ENCODE measurements around the gene PRDM16. TPM values are rescaled to one million over a fixed set of nuclear protein-coding genes. Genes with fewer than 3 reads are reported as not detected.

Gene PRDM16
- total and polyA plus RNA-seq, 2 of the 4 experiments (the other 2 are of a cell fraction) = 0.02 TPM; not detected in 1

DNA sequence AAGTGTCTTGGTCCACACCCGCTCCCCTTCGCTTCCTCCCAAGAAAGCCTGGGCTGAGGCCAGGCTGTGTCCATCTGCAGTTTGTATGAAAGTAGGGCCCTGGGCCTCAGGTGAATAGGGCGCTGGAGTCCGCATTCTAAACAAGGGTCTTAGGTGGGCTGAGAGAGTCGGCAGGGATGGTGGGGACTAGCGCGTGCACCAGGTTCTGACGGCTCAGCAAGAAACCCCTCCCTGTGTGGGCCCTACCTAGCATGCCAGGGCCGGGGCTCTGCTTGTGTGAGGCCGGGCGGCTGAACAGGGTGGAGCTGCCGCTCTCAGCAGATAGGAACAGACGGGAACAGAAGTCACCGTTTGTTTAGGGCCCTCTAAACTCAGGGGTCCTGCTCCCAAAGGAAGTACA is 46.0 kb upstream of the PRDM16 start:
- Histone ChIP-seq H3K56ac (ENCODE audit: extremely low read depth, insufficient read depth, low read length) (no peak overlapping the region), H3K23ac (ENCODE audit: low read depth, low read length) (no peak overlapping the region), H3K18ac (ENCODE audit: low read depth, low read length) (no peak overlapping the region), H4K5ac (ENCODE audit: low read depth, low read length) (no peak overlapping the region), H2AK9ac (replicated peaks; ENCODE audit: low read depth, low read length, poor library complexity) (no peak overlapping the region), H3K9me1 (ENCODE audit: insufficient read depth, low read length) (no peaks in the 10 kb centered on the region), H3K4ac (ENCODE audit: low read depth, low read length) (no peak overlapping the region), H2AFZ (replicated peaks; ENCODE audit: low read length, poor library complexity) (no peak overlapping the region), H3K4me1 (ENCODE audit: control insufficient read depth, insufficient read depth, low read length) (no peaks in the 10 kb centered on the region), H4K20me1 (ENCODE audit: insufficient read depth, low read length) (no peaks in the 10 kb centered on the region), H3K9me3 (ENCODE audit: control insufficient read depth, insufficient read depth, low read length) (peaks cover 61% of the 10 kb centered on the region), H3K4me2 (ENCODE audit: low read depth, low read length) (no peak overlapping the region), H2BK20ac (ENCODE audit: low read depth, low read length) (no peak overlapping the region), H2BK15ac (ENCODE audit: low read depth, low read length) (no peak overlapping the region), H2BK5ac (ENCODE audit: low read depth, low read length, poor library complexity, severe bottlenecking) (no peak overlapping the region), H3K27me3 (ENCODE audit: control insufficient read depth, insufficient read depth, low read length) (no peaks in the 10 kb centered on the region), H2AK5ac (ENCODE audit: low read depth, low read length) (no peak overlapping the region), H3K36me3 (ENCODE audit: control insufficient read depth, insufficient read depth, low read length) (no peaks in the 10 kb centered on the region), H3K14ac (replicated peaks; ENCODE audit: low read depth, low read length) (no peak overlapping the region), H3K9ac (ENCODE audit: low read depth, low read length) (no peak overlapping the region), H3K79me1 (ENCODE audit: low read depth in 1 of 2, low read length in 2 of 2) (no peaks in the 10 kb centered on the region), H3K27ac (ENCODE audit: insufficient read depth, low read length) (no peak overlapping the region), H4K91ac (ENCODE audit: insufficient read depth, low read depth, low read length) (no peak overlapping the region), H3K4me3 (ENCODE audit: insufficient read depth, low read depth, low read length) (no peak overlapping the region), H4K8ac (ENCODE audit: low read depth in 2 of 2, low read length in 2 of 2) (no peak overlapping the region), H2BK120ac (ENCODE audit: low read depth, low read length) (no peak overlapping the region)
- DNase-seq (no peak), ATAC-seq (ENCODE audit: low read depth) (no peak)
- TF ChIP-seq SMC3 (IDR thresholded peaks at IDR 0.05; ENCODE audit: low read depth, low read length) = no peak
- TF ChIP-seq MAZ (IDR thresholded peaks at IDR 0.05; ENCODE audit: borderline replicate concordance, low read depth, low read length) = no peak
- no peak for TF ChIP-seq CTCF (conservative IDR thresholded peaks at IDR 0.05; ENCODE audit: low read depth, low read length)
- no peak for TF ChIP-seq POLR2A (IDR thresholded peaks at IDR 0.05; ENCODE audit: low read depth, low read length)
- no peak for TF ChIP-seq RAD21 (IDR thresholded peaks at IDR 0.05; ENCODE audit: low read length)
- no peak for TF ChIP-seq CEBPB (IDR thresholded peaks at IDR 0.05; ENCODE audit: low read depth, low read length)
- no peak for TF ChIP-seq RCOR1 (IDR thresholded peaks at IDR 0.05; ENCODE audit: insufficient replicate concordance, low read length)
- no peak for TF ChIP-seq RFX5 (IDR thresholded peaks at IDR 0.05; ENCODE audit: low read depth, low read length)
- TF ChIP-seq, protein P1, sequence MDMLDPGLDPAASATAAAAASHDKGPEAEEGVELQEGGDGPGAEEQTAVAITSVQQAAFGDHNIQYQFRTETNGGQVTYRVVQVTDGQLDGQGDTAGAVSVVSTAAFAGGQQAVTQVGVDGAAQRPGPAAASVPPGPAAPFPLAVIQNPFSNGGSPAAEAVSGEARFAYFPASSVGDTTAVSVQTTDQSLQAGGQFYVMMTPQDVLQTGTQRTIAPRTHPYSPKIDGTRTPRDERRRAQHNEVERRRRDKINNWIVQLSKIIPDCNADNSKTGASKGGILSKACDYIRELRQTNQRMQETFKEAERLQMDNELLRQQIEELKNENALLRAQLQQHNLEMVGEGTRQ (IDR thresholded peaks at IDR 0.05; ENCODE audit: low read depth, low read length) = no peak
- no peak for TF ChIP-seq BHLHE40 (IDR thresholded peaks at IDR 0.05; ENCODE audit: low read depth, low read length)
- TF ChIP-seq, protein P2, sequence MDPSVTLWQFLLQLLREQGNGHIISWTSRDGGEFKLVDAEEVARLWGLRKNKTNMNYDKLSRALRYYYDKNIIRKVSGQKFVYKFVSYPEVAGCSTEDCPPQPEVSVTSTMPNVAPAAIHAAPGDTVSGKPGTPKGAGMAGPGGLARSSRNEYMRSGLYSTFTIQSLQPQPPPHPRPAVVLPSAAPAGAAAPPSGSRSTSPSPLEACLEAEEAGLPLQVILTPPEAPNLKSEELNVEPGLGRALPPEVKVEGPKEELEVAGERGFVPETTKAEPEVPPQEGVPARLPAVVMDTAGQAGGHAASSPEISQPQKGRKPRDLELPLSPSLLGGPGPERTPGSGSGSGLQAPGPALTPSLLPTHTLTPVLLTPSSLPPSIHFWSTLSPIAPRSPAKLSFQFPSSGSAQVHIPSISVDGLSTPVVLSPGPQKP (IDR thresholded peaks at IDR 0.05; ENCODE audit: borderline replicate concordance, low read depth, low read length) = no peak
- TF ChIP-seq NFE2L2 (IDR thresholded peaks at IDR 0.05; ENCODE audit: low read depth, low read length) = no peak
- TF ChIP-seq CHD1 (IDR thresholded peaks at IDR 0.05; ENCODE audit: low read depth, low read length) = no peak
- no peak for TF ChIP-seq MAFK (IDR thresholded peaks at IDR 0.05; ENCODE audit: low read depth, low read length)
- TF ChIP-seq FOS (IDR thresholded peaks at IDR 0.05; ENCODE audit: low read depth, low read length) = no peak
- intact Hi-C loops (cut with micrococcal nuclease) (no loop called here), dilution Hi-C loops (cut with HindIII; ENCODE audit: low sequenced_read_pairs, unreplicated experiment) (no loop called here), in situ Hi-C loops (cut with MboI; ENCODE audit: low sequenced_read_pairs) (no loop called here)
- WGBS, 2 experiments (ENCODE audit: extremely low coverage in 2 of 2, insufficient read length in 1 of 2) = 53% methylated on average over 3 of the region's 14 CpGs; no CpG with 5 or more reads in 1 of the 2 experiments
- ChIA-PET POLR2A (ENCODE audit: unreplicated experiment) (no interaction called here), CTCF (no interaction called here)
- BruUV-seq (replicated peaks) = no TSS peak
